HCT116 (cell line): ENCODE data around the gene KIAA0930. TPM values are rescaled to one million over a fixed set of nuclear protein-coding genes. Genes with fewer than 3 reads are reported as not detected.

Experiments used
- ATAC-seq: fragments of 200-7000 bp; cut with Tn5 transposase; 2 replicates; pipeline ENCODE4 v1.9.1; 2020; ENCODE audit warnings: mild to moderate bottlenecking, moderate library complexity
- BruUV-seq: library from RNA; stranded (reverse); fragments of 400-500 nt; replicated peaks from 2 replicates; lab custom pipeline; 2021; lab: Mats Ljungman, UMichigan
- CTCF ChIA-PET: fragments of 300-600 bp; sonication (Branson Sonifier 250); formaldehyde crosslinking; loops from one replicate; lab custom pipeline; 2021; ENCODE audit warnings: antibody characterized with exemption; lab: Charles Lee
- POLR2A ChIA-PET: fragments of 300-600, 350-600 bp; sonication (Branson Sonifier 250); formaldehyde crosslinking; loops from one replicate; lab custom pipeline; 2021; ENCODE audit warnings: antibody characterized with exemption; lab: Charles Lee
- RAD21 ChIA-PET, 2 experiments: fragments of 300-600 bp; sonication (Branson Sonifier 250); formaldehyde crosslinking; loops; one replicate each; lab custom pipeline; 2023; ENCODE audit warnings: low total read pairs in 2 of 2; ENCODE audit not compliant: uncharacterized antibody in 2 of 2, unreplicated experiment in 2 of 2, low non-redundant PET in 1 of 2; lab: Charles Lee
- DNase-seq: peaks from one replicate; pipeline ENCODE4 v3.0.0-alpha.2; 2010; ENCODE audit warnings: low read depth, low spot score
- H2AFZ ChIP-seq: fragments of 200-600 bp; shearing (Covaris generic), sonication (generic); 2 replicates; pipeline ENCODE4 v1.6.1; 2017; ENCODE audit warnings: low read depth, mixed run types, mixed read lengths, antibody characterized with exemption, low read length; ENCODE audit not compliant: poor library complexity, severe bottlenecking
- H3K27ac ChIP-seq: 2 replicates; pipeline ENCODE4 v1.5.1; 2012; ENCODE audit warnings: low read depth, low read length
- H3K27me3 ChIP-seq: fragments of 200-600 bp; sonication (generic); 2 replicates; pipeline ENCODE4 v1.6.1; 2016; ENCODE audit warnings: mixed run types, low read length, mixed read lengths; ENCODE audit not compliant: insufficient read depth
- H3K36me3 ChIP-seq, 2 experiments: fragments of 200-500 bp in 1 of 2; fragments of 200-600 bp in 1 of 2; sonication (Bioruptor generic) in 1 of 2; sonication (generic) in 1 of 2; 2 replicates each; pipeline versions ENCODE4 v1.5.1 to v1.6.1; 2014 to 2016; ENCODE audit warnings: low read length in 2 of 2, inconsistent platforms in 1 of 2, mixed read lengths in 1 of 2, mixed run types in 1 of 2; ENCODE audit not compliant: insufficient read depth in 2 of 2, control insufficient read depth in 1 of 2
- H3K4me1 ChIP-seq, 2 experiments: fragments of 200-600 bp in 1 of 2; sonication (generic) in 1 of 2; 2 replicates each; pipeline versions ENCODE4 v1.5.1 to v1.6.1; 2012 to 2017; ENCODE audit warnings: low read length in 2 of 2, inconsistent platforms in 1 of 2, mild to moderate bottlenecking in 1 of 2, mixed read lengths in 1 of 2, mixed run types in 1 of 2, moderate library complexity in 1 of 2; ENCODE audit not compliant: insufficient read depth in 2 of 2, control insufficient read depth in 1 of 2
- H3K4me2 ChIP-seq: fragments of 200-600 bp; sonication (generic); 2 replicates; pipeline ENCODE4 v1.6.1; 2017; ENCODE audit warnings: mixed run types, low read length, mixed read lengths
- H3K4me3 ChIP-seq, 2 experiments: fragments of 200-600 bp in 1 of 2; sonication (generic) in 1 of 2; replicated peaks in 1 of 2; 2 replicates each; pipeline ENCODE4 v1.5.1; 2011 to 2016; ENCODE audit warnings: low read length in 2 of 2, control low read depth in 1 of 2, low read depth in 1 of 2, mild to moderate bottlenecking in 1 of 2, mixed read lengths in 1 of 2, mixed run types in 1 of 2
- H3K79me2 ChIP-seq: fragments of 200-600 bp; sonication (generic); 2 replicates; pipeline ENCODE4 v1.6.1; 2017; ENCODE audit warnings: mild to moderate bottlenecking, mixed run types, low read length, moderate library complexity, mixed read lengths; ENCODE audit not compliant: insufficient read depth
- H3K9ac ChIP-seq: fragments of 200-600 bp; sonication (generic); 2 replicates; pipeline ENCODE4 v1.6.1; 2016; ENCODE audit warnings: low read length, mixed read lengths
- H3K9me2 ChIP-seq: fragments of 200-600 bp; sonication (generic), shearing (Covaris generic); 2 replicates; pipeline ENCODE4 v1.6.1; 2017; ENCODE audit warnings: mixed run types, mild to moderate bottlenecking, moderate library complexity; ENCODE audit not compliant: insufficient read depth
- H3K9me3 ChIP-seq, 2 experiments: fragments of 200-500 bp in 1 of 2; fragments of 200-600 bp in 1 of 2; sonication (Bioruptor generic) in 1 of 2; sonication (generic) in 1 of 2; 2 replicates each; pipeline ENCODE4 v1.6.1; 2014 to 2017; ENCODE audit warnings: low read length in 2 of 2, mixed read lengths in 2 of 2, inconsistent platforms in 1 of 2, low read depth in 1 of 2, mild to moderate bottlenecking in 1 of 2, mixed run types in 1 of 2, moderate library complexity in 1 of 2; ENCODE audit not compliant: control insufficient read depth in 1 of 2, insufficient read depth in 1 of 2
- H4K20me1 ChIP-seq: fragments of 200-600 bp; sonication (generic), shearing (Covaris generic); 2 replicates; pipeline ENCODE4 v1.6.1; 2017; ENCODE audit warnings: mixed run types, mild to moderate bottlenecking, moderate library complexity; ENCODE audit not compliant: insufficient read depth
- CBX3 ChIP-seq: IDR thresholded peaks from 2 replicates; pipeline ENCODE4 v1.6.1; 2012; ENCODE audit warnings: low read depth
- CEBPB ChIP-seq: IDR thresholded peaks from 2 replicates; pipeline ENCODE4 v1.6.1; 2012; ENCODE audit warnings: low read depth
- EGR1 ChIP-seq: IDR thresholded peaks from 2 replicates; pipeline ENCODE4 v1.6.1; 2012; ENCODE audit warnings: low read depth
- EZH2 ChIP-seq: fragments of 200-600 bp; sonication (generic); IDR thresholded peaks from 2 replicates; pipeline ENCODE4 v1.6.1; 2017; ENCODE audit warnings: antibody characterized with exemption, mixed run types
- EZH2phosphoT487 ChIP-seq: fragments of 200-600 bp; IDR thresholded peaks from 2 replicates; pipeline ENCODE4 v1.6.1; 2018; ENCODE audit warnings: antibody characterized with exemption, borderline replicate concordance
- FOSL1 ChIP-seq: IDR thresholded peaks from 2 replicates; pipeline ENCODE4 v1.6.1; 2012; ENCODE audit warnings: low read depth
- JUND ChIP-seq: IDR thresholded peaks from 2 replicates; pipeline ENCODE4 v1.6.1; 2012
- POLR2A ChIP-seq: IDR thresholded peaks from 2 replicates; pipeline ENCODE4 v1.7.0; 2011; ENCODE audit warnings: borderline replicate concordance; ENCODE audit not compliant: insufficient read depth, insufficient read length; ENCODE audit errors: extremely low read depth
- RAD21 ChIP-seq: IDR thresholded peaks from 2 replicates; pipeline ENCODE4 v1.6.1; 2012; ENCODE audit warnings: low read depth, mild to moderate bottlenecking
- SIN3A ChIP-seq: IDR thresholded peaks from 2 replicates; pipeline ENCODE4 v1.6.1; 2012; ENCODE audit warnings: low read depth
- SP1 ChIP-seq: IDR thresholded peaks from 2 replicates; pipeline ENCODE4 v1.6.1; 2012; ENCODE audit warnings: low read depth
- SRF ChIP-seq: IDR thresholded peaks from 2 replicates; pipeline ENCODE4 v1.6.1; 2012; ENCODE audit warnings: low read depth
- TCF7L2 ChIP-seq: IDR thresholded peaks from 2 replicates; pipeline ENCODE4 v1.7.0; 2011; ENCODE audit warnings: borderline replicate concordance, inconsistent platforms; ENCODE audit not compliant: insufficient read depth, insufficient read length; ENCODE audit errors: extremely low read depth
- ZFX ChIP-seq: fragments of 450-650 bp; IDR thresholded peaks from 2 replicates; pipeline ENCODE4 v1.6.1; 2017
- ZNF274 ChIP-seq: fragments of 200-500 bp; sonication (Bioruptor generic); IDR thresholded peaks from 2 replicates; pipeline ENCODE4 v1.6.1; 2014; ENCODE audit warnings: mild to moderate bottlenecking, low read depth, low read length, inconsistent platforms
- intact Hi-C: fragments of 100-400 bp; cut with micrococcal nuclease; formaldehyde crosslinking; loops from 2 replicates; pipeline ENCODE4 v1.10.0; 2022
- total RNA-seq: library from RNA; stranded (reverse); gene quantifications from one replicate; pipeline ENCODE4 v1.2.1, GENCODE V29; 2021; ENCODE audit not compliant: unreplicated experiment
- TF ChIP-seq, protein P1 (sequence below), 3 experiments: fragments of 200-600 bp in 1 of 3; sonication (generic) in 1 of 3; IDR thresholded peaks in 2 of 3; conservative IDR thresholded peaks in 1 of 3; 2 replicates each; pipeline ENCODE4 v1.5.1; 2012 to 2017; ENCODE audit warnings: low read depth in 2 of 3, low read length in 2 of 3, antibody characterized with exemption in 1 of 3, borderline replicate concordance in 1 of 3, control low read depth in 1 of 3, mild to moderate bottlenecking in 1 of 3, mixed read lengths in 1 of 3, mixed run types in 1 of 3, moderate library complexity in 1 of 3; ENCODE audit not compliant: insufficient read depth in 1 of 3
- TF ChIP-seq, protein P2 (sequence below): IDR thresholded peaks from 2 replicates; pipeline ENCODE4 v1.6.1; 2012
- TF ChIP-seq, protein P3 (sequence below): IDR thresholded peaks from 2 replicates; pipeline ENCODE4 v1.6.1; 2012; ENCODE audit warnings: low read depth
- TF ChIP-seq, protein P4 (sequence below): IDR thresholded peaks from 2 replicates; pipeline ENCODE4 v1.6.1; 2011; ENCODE audit warnings: mild to moderate bottlenecking, low read length, moderate library complexity; ENCODE audit not compliant: insufficient replicate concordance; ENCODE audit errors: extremely low read depth

The KIAA0930 gene
- total RNA-seq, 1 experiment from 2014 or later, result 60.9 TPM

DNA sequence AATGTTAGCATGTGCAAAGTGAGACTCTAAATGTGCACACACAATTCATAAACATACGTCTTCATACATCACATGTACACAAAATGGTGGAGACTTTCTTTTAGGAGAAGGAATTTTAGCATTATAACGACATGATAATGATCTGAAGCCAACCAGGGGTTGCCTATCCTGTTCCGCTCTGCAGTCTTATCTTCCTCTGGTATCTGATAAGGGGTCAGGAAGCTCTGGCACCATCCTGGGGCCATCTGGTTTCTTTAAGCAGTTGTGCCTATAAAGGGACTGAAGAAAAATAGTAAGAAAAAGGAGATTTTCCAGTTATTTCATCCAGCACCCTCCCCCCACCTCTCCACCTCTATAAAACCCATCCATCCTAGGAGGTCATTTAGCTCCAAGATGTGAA, 82.8 kb downstream of the KIAA0930 start:
- peaks cover 4% of the 10 kb centered on the region; the same call in 1 of the 2 replicates for H4K20me1 ChIP-seq
- no peak for ATAC-seq
- TF ChIP-seq ZFX (no peak), CBX3 (no peak), FOSL1 (no peak), TCF7L2 (no peak), CEBPB (no peak), ZNF274 (no peak), SIN3A (no peak), JUND (no peak), POLR2A (no peak), SP1 (no peak), RAD21 (no peak), SRF (no peak), EZH2 (no peak), EZH2phosphoT487 (no peak), EGR1 (no peak)
- TF ChIP-seq, protein P1, sequence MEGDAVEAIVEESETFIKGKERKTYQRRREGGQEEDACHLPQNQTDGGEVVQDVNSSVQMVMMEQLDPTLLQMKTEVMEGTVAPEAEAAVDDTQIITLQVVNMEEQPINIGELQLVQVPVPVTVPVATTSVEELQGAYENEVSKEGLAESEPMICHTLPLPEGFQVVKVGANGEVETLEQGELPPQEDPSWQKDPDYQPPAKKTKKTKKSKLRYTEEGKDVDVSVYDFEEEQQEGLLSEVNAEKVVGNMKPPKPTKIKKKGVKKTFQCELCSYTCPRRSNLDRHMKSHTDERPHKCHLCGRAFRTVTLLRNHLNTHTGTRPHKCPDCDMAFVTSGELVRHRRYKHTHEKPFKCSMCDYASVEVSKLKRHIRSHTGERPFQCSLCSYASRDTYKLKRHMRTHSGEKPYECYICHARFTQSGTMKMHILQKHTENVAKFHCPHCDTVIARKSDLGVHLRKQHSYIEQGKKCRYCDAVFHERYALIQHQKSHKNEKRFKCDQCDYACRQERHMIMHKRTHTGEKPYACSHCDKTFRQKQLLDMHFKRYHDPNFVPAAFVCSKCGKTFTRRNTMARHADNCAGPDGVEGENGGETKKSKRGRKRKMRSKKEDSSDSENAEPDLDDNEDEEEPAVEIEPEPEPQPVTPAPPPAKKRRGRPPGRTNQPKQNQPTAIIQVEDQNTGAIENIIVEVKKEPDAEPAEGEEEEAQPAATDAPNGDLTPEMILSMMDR (IDR thresholded peaks at IDR 0.05 in 2 of 3, conservative IDR thresholded peaks at IDR 0.05 in 1 of 3; ENCODE audit: borderline replicate concordance in 1 of 3, insufficient read depth in 1 of 3, low read depth in 2 of 3, low read length in 2 of 3), result no peak
- TF ChIP-seq, protein P2, sequence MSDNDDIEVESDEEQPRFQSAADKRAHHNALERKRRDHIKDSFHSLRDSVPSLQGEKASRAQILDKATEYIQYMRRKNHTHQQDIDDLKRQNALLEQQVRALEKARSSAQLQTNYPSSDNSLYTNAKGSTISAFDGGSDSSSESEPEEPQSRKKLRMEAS, result no peak
- TF ChIP-seq, protein P3, sequence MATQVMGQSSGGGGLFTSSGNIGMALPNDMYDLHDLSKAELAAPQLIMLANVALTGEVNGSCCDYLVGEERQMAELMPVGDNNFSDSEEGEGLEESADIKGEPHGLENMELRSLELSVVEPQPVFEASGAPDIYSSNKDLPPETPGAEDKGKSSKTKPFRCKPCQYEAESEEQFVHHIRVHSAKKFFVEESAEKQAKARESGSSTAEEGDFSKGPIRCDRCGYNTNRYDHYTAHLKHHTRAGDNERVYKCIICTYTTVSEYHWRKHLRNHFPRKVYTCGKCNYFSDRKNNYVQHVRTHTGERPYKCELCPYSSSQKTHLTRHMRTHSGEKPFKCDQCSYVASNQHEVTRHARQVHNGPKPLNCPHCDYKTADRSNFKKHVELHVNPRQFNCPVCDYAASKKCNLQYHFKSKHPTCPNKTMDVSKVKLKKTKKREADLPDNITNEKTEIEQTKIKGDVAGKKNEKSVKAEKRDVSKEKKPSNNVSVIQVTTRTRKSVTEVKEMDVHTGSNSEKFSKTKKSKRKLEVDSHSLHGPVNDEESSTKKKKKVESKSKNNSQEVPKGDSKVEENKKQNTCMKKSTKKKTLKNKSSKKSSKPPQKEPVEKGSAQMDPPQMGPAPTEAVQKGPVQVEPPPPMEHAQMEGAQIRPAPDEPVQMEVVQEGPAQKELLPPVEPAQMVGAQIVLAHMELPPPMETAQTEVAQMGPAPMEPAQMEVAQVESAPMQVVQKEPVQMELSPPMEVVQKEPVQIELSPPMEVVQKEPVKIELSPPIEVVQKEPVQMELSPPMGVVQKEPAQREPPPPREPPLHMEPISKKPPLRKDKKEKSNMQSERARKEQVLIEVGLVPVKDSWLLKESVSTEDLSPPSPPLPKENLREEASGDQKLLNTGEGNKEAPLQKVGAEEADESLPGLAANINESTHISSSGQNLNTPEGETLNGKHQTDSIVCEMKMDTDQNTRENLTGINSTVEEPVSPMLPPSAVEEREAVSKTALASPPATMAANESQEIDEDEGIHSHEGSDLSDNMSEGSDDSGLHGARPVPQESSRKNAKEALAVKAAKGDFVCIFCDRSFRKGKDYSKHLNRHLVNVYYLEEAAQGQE, result no peak
- TF ChIP-seq, protein P4, sequence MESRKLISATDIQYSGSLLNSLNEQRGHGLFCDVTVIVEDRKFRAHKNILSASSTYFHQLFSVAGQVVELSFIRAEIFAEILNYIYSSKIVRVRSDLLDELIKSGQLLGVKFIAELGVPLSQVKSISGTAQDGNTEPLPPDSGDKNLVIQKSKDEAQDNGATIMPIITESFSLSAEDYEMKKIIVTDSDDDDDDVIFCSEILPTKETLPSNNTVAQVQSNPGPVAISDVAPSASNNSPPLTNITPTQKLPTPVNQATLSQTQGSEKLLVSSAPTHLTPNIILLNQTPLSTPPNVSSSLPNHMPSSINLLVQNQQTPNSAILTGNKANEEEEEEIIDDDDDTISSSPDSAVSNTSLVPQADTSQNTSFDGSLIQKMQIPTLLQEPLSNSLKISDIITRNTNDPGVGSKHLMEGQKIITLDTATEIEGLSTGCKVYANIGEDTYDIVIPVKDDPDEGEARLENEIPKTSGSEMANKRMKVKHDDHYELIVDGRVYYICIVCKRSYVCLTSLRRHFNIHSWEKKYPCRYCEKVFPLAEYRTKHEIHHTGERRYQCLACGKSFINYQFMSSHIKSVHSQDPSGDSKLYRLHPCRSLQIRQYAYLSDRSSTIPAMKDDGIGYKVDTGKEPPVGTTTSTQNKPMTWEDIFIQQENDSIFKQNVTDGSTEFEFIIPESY, result no peak
- TF ChIP-seq, all 23 proteins: peak for 0
- Histone ChIP-seq H3K9ac (no peak overlapping the region), H3K36me3 (peaks cover 5 to 13% of the 10 kb centered on the region in 2 experiments; a peak in 3 of 4 replicates), H3K27me3 (no peaks in the 10 kb centered on the region), H3K27ac (no peak overlapping the region), H3K4me1 (peaks cover 14 to 27% of the 10 kb centered on the region in 2 experiments), H2AFZ (no peak overlapping the region), H3K9me2 (no peaks in the 10 kb centered on the region), H3K9me3 (no peaks in the 10 kb centered on the region), H3K4me2 (no peak overlapping the region), H3K4me3 (no peak overlapping the region), H3K79me2 (peaks cover 62% of the 10 kb centered on the region)
- ChIA-PET CTCF (no interaction called here), POLR2A (no interaction called here), RAD21 (no interaction called here)
- intact Hi-C loops, result no loop called here
- DNase-seq, result no peak
- BruUV-seq, result no TSS peak
